Measurements from ENCODE around the gene OR10K1. TPM values are rescaled to one million over a fixed set of nuclear protein-coding genes. Genes with fewer than 3 reads are reported as not detected.

OR10K1 gene
- total RNA-seq, 1 donor from 2014 or later = not detected

GRCh38 chr1:158507511-158507910 lies 45.9 kb downstream of the OR10K1 start:
- TF ChIP-seq CTCF (IDR thresholded peaks at IDR 0.05; ENCODE audit: insufficient read depth, low read length, severe bottlenecking) = no peak
- Histone ChIP-seq H3K36me3 (ENCODE audit: control insufficient read depth, insufficient read depth, low read length) (no peaks in the 10 kb centered on the region), H3K27me3 (ENCODE audit: control insufficient read depth, insufficient read depth, low read length) (no peaks in the 10 kb centered on the region), H3K4me3 (ENCODE audit: low read depth, low read length) (no peak overlapping the region)
- FAIRE-seq (no peak), DNase-seq (ENCODE audit: low read depth) (no peak)

GRCh38 chr1:158509471-158510156 lies 48.0 kb downstream of the OR10K1 start:
- Histone ChIP-seq H3K36me3 (ENCODE audit: control insufficient read depth, insufficient read depth, low read length) (no peaks in the 10 kb centered on the region), H3K27me3 (ENCODE audit: control insufficient read depth, insufficient read depth, low read length) (no peaks in the 10 kb centered on the region), H3K4me3 (ENCODE audit: low read depth, low read length) (no peak overlapping the region)
- TF ChIP-seq CTCF (IDR thresholded peaks at IDR 0.05; ENCODE audit: insufficient read depth, low read length, severe bottlenecking) = no peak
- FAIRE-seq (no peak), DNase-seq (ENCODE audit: low read depth) (no peak)

- no peaks in the 10 kb centered on the region for H3K27me3 ChIP-seq (ENCODE audit: control insufficient read depth, insufficient read depth, low read length)
- no peak for TF ChIP-seq CTCF (IDR thresholded peaks at IDR 0.05; ENCODE audit: insufficient read depth, low read length, severe bottlenecking)
- DNase-seq (ENCODE audit: low read depth) (no peak), FAIRE-seq (no peak)
- no peaks in the 10 kb centered on the region for H3K36me3 ChIP-seq (ENCODE audit: control insufficient read depth, insufficient read depth, low read length)
- no peak overlapping the region for H3K4me3 ChIP-seq (ENCODE audit: low read depth, low read length)
Measured at GRCh38 chr1:158516966-158517365, 55.3 kb downstream of the OR10K1 start.

Other genes with a start within 250 kb of the OR10K1 start
- gene CD1A, start 207.4 kb upstream of the OR10K1 start, total RNA-seq = not detected in 2 replicates
- not detected in 2 replicates for gene CD1C, start 171.9 kb upstream of the OR10K1 start, total RNA-seq
- not detected in 2 replicates for gene CD1B, start 130.3 kb upstream of the OR10K1 start, total RNA-seq
- gene CD1E, start 107.9 kb upstream of the OR10K1 start, total RNA-seq = not detected in 2 replicates
- gene OR10T2, start 62.4 kb upstream of the OR10K1 start, total RNA-seq = not detected in 2 replicates
- gene OR10K2, start 35.6 kb upstream of the OR10K1 start, total RNA-seq = not detected in 2 replicates
- gene OR10R2, start 10.4 kb downstream of the OR10K1 start, total RNA-seq = under 0.01 TPM in 1 of 2 replicates, not detected in the other
- not detected in 2 replicates for gene OR6Y1, start 92.6 kb downstream of the OR10K1 start, total RNA-seq
- gene OR6P1, start 108.7 kb downstream of the OR10K1 start, total RNA-seq = not detected in 2 replicates
- not detected in 2 replicates for gene OR10X1, start 118.1 kb downstream of the OR10K1 start, total RNA-seq
- gene OR10Z1, start 143.4 kb downstream of the OR10K1 start, total RNA-seq = not detected in 2 replicates
- not detected in 2 replicates for gene SPTA1, start 224.9 kb downstream of the OR10K1 start, total RNA-seq
- gene OR6K2, start 238.8 kb downstream of the OR10K1 start, total RNA-seq = not detected in 2 replicates